AG10803 (cell line): ENCODE data around the gene CITED1.

Experiments
- DNase-seq: peaks from one replicate; pipeline ENCODE4 v3.0.0; 2010; ENCODE audit warnings: low read depth
- H3K4me3 ChIP-seq: 2 replicates; pipeline ENCODE4 v1.5.1; 2011; ENCODE audit warnings: mild to moderate bottlenecking, low read length, control low read depth
- TF ChIP-seq, protein P1 (sequence below): conservative IDR thresholded peaks from 2 replicates; pipeline ENCODE4 v1.5.1; 2011; ENCODE audit warnings: mild to moderate bottlenecking, low read length, control low read depth, inconsistent platforms

Gene CITED1

DNA sequence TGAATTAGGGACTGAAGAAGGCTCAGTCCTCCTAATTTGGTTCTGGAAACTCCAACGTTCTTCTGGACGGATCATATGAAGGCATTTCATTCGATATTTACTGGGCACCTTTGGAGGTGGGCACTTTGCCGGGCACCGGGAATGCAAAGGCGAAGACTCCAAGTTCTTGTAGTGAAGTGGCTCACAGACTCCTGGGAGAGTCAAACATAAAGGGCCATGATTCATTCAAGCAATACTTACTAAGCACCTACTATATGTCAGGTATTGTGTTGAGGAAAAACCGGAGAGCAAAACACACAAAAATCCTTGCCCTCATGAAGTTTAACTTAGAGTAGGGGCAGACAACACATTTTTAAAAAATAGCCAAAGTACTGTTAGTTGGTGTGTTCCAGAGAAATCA, 49.9 kb downstream of the CITED1 start:
- H3K4me3 ChIP-seq = no peak overlapping the region
- TF ChIP-seq, protein P1, sequence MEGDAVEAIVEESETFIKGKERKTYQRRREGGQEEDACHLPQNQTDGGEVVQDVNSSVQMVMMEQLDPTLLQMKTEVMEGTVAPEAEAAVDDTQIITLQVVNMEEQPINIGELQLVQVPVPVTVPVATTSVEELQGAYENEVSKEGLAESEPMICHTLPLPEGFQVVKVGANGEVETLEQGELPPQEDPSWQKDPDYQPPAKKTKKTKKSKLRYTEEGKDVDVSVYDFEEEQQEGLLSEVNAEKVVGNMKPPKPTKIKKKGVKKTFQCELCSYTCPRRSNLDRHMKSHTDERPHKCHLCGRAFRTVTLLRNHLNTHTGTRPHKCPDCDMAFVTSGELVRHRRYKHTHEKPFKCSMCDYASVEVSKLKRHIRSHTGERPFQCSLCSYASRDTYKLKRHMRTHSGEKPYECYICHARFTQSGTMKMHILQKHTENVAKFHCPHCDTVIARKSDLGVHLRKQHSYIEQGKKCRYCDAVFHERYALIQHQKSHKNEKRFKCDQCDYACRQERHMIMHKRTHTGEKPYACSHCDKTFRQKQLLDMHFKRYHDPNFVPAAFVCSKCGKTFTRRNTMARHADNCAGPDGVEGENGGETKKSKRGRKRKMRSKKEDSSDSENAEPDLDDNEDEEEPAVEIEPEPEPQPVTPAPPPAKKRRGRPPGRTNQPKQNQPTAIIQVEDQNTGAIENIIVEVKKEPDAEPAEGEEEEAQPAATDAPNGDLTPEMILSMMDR = no peak
- no peak for DNase-seq

DNA sequence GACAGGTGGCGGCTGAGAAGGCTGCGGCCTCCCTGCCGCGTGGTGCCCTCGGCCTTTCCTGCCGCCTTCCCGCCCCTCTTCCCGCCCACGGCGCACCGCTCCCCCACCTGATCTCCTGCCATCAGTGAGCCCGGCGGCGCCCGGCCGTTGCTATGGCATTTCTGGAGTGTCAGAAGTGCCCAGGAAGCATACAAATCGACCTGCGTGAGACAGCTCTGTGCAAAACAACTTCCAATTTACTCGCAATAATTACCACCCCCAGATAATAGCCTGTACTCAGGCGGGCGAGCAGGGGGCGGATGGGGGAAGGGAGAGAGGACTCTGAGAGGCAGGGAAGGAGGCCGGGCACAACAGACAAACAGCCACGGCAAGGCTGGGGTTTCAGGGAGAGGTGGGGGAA, 50.3 kb downstream of the CITED1 start:
- no peak for DNase-seq
- TF ChIP-seq, protein P1 = no peak
- no peak overlapping the region for H3K4me3 ChIP-seq

- TF ChIP-seq, protein P1 = no peak
- no peak overlapping the region for H3K4me3 ChIP-seq
- no peak for DNase-seq
Measured at GRCh38 chrX:72254816-72255215, 50.9 kb downstream of the CITED1 start.

- no peak overlapping the region for H3K4me3 ChIP-seq
- DNase-seq = no peak
- TF ChIP-seq, protein P1 = no peak
Measured at GRCh38 chrX:72253686-72254085, 52.0 kb downstream of the CITED1 start.
